PC-3 (cell line): Measurements from ENCODE around the gene AK4. TPM values are rescaled to one million over a fixed set of nuclear protein-coding genes. Genes with fewer than 3 reads are reported as not detected.

ENCODE experiments used
- ATAC-seq: fragments of 200-7000 bp; cut with Tn5 transposase; 2 replicates; pipeline ENCODE4 v1.9.1; 2020; ENCODE audit warnings: mild to moderate bottlenecking, moderate library complexity
- BruUV-seq: library from RNA; stranded (reverse); fragments of 400-500 nt; replicated peaks from 2 replicates; lab custom pipeline; 2021; lab: Mats Ljungman, UMichigan
- CTCF ChIA-PET: fragments of 300-600 bp; sonication (Branson Sonifier 250); formaldehyde crosslinking; loops from one replicate; lab custom pipeline; 2022; ENCODE audit warnings: antibody characterized with exemption; lab: Charles Lee
- POLR2A ChIA-PET: fragments of 300-600 bp; sonication (Branson Sonifier 250); formaldehyde crosslinking; loops from one replicate; lab custom pipeline; 2022; ENCODE audit warnings: antibody characterized with exemption; ENCODE audit not compliant: unreplicated experiment; lab: Charles Lee
- DNase-seq: peaks from one replicate; pipeline ENCODE4 v3.0.0-alpha.2; 2015
- H2AFZ ChIP-seq: fragments of 300-600 bp; sonication (generic); 2 replicates; pipeline ENCODE4 v1.6.0; 2016; ENCODE audit warnings: antibody characterized with exemption, low read length
- H3F3A ChIP-seq: fragments of 300-600 bp; sonication (generic); one replicate; pipeline ENCODE4 v1.6.0; 2017; ENCODE audit warnings: antibody characterized with exemption, low read length, control low read depth, mild to moderate bottlenecking; ENCODE audit not compliant: unreplicated experiment
- H3K27ac ChIP-seq: fragments of 300-600 bp; sonication (generic); 2 replicates; pipeline ENCODE4 v1.5.1; 2016; ENCODE audit warnings: mild to moderate bottlenecking, low read length
- H3K27me3 ChIP-seq: fragments of 300-600 bp; sonication (generic); 2 replicates; pipeline ENCODE4 v1.6.1; 2016; ENCODE audit warnings: low read length, mixed read lengths
- H3K36me3 ChIP-seq: fragments of 300-600 bp; sonication (generic); 2 replicates; pipeline ENCODE4 v1.6.1; 2016; ENCODE audit warnings: low read depth, mixed run types, low read length, mixed read lengths
- H3K4me1 ChIP-seq: fragments of 300-600 bp; sonication (generic); 2 replicates; pipeline ENCODE4 v1.5.1; 2016; ENCODE audit warnings: low read length; ENCODE audit not compliant: insufficient read depth
- H3K4me2 ChIP-seq: fragments of 300-600 bp; sonication (generic); 2 replicates; pipeline ENCODE4 v1.6.0; 2016; ENCODE audit warnings: low read length
- H3K4me3 ChIP-seq: fragments of 300-600 bp; sonication (generic); 2 replicates; pipeline ENCODE4 v1.5.1; 2016; ENCODE audit warnings: mild to moderate bottlenecking, low read length, mixed read lengths
- H3K79me2 ChIP-seq: fragments of 300-600 bp; sonication (generic); 2 replicates; pipeline ENCODE4 v1.6.1; 2017; ENCODE audit warnings: low read length, mixed read lengths
- H3K9ac ChIP-seq: fragments of 300-600 bp; sonication (generic); 2 replicates; pipeline ENCODE4 v1.6.0; 2016; ENCODE audit warnings: mild to moderate bottlenecking, low read length
- H3K9me2 ChIP-seq: fragments of 300-600 bp; sonication (generic); replicated peaks from 2 replicates; pipeline ENCODE4 v1.6.1; 2016; ENCODE audit warnings: mixed run types, low read length, mixed read lengths
- H3K9me3 ChIP-seq: fragments of 300-600 bp; sonication (generic); 2 replicates; pipeline ENCODE4 v1.6.1; 2016; ENCODE audit warnings: low read length, mixed read lengths
- H4K20me1 ChIP-seq: fragments of 300-600 bp; sonication (generic); 2 replicates; pipeline ENCODE4 v1.6.1; 2016; ENCODE audit warnings: low read length, mixed read lengths
- CTCF ChIP-seq: fragments of 300-600 bp; sonication (generic); conservative IDR thresholded peaks from 2 replicates; pipeline ENCODE4 v1.5.1; 2017; ENCODE audit warnings: antibody characterized with exemption, low read depth, mild to moderate bottlenecking, low read length
- EZH2 ChIP-seq: fragments of 300-600 bp; sonication (generic); IDR thresholded peaks from one replicate; pipeline ENCODE4 v1.6.1; 2017; ENCODE audit warnings: antibody characterized with exemption, mild to moderate bottlenecking, low read length; ENCODE audit not compliant: unreplicated experiment
- EZH2phosphoT487 ChIP-seq: fragments of 300-600 bp; sonication (generic); IDR thresholded peaks from 2 replicates; pipeline ENCODE4 v1.6.1; 2018; ENCODE audit warnings: mild to moderate bottlenecking, antibody characterized with exemption, low read length, borderline replicate concordance
- intact Hi-C: fragments of 100-400 bp; cut with micrococcal nuclease; formaldehyde crosslinking; loops from 2 replicates; pipeline ENCODE4 v1.9.0; 2023
- total RNA-seq: library from RNA; depleted of rRNA; stranded (reverse); fragments of >200 nt; gene quantifications from 2 replicates; pipeline ENCODE4 v1.2.3, GENCODE V29; 2014

AK4 gene
- total RNA-seq, 1 experiment from 2014 or later, result 98.9 TPM

- H3K4me2 ChIP-seq, result peak overlapping the region; percentile 68
- no peaks in the 10 kb centered on the region for H3K27me3 ChIP-seq
- peaks cover 13% of the 10 kb centered on the region; the same call in 1 of the 2 replicates for H4K20me1 ChIP-seq
- H3K9ac ChIP-seq, result no peak overlapping the region
- no peak overlapping the region for H3K27ac ChIP-seq
- H3K4me1 ChIP-seq, result peaks cover 60% of the 10 kb centered on the region
- ChIA-PET POLR2A (no interaction called here), CTCF (no interaction called here)
- H2AFZ ChIP-seq, result no peak overlapping the region
- BruUV-seq, result no TSS peak
- TF ChIP-seq EZH2phosphoT487 (no peak), EZH2 (no peak), CTCF (no peak)
- no peaks in the 10 kb centered on the region for H3F3A ChIP-seq
- H3K79me2 ChIP-seq, result peaks cover 96% of the 10 kb centered on the region
- intact Hi-C loops, result no loop called here
- H3K9me2 ChIP-seq, result no peaks in the 10 kb centered on the region
- H3K9me3 ChIP-seq, result no peaks in the 10 kb centered on the region
- DNase-seq (peak; percentile 64), ATAC-seq (peak; percentile 19; the same call in 1 of the 2 replicates)
- no peak overlapping the region for H3K4me3 ChIP-seq
- H3K36me3 ChIP-seq, result no peaks in the 10 kb centered on the region
Measured at GRCh38 chr1:65179148-65179547, 31.1 kb downstream of the AK4 start.

DNA sequence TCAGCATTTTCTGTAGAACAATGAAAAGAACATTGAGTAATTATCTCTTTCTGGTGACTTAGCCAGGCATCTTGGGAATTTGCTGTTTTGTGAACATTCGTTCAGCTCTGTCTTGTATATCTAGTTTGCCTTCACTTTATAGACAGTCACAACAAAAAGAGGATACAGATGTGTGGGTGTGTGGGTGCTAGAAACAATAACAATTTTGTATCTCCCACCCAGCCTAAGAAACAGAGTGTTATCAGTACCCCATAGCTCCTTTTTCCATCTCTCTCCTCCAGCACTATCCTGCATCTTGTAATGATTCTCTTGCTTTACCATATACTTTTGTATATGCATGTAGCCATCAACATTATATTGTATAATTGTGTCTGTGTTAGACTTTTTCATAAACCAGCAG lies 33.0 kb downstream of the AK4 start:
- H2AFZ ChIP-seq, result no peak overlapping the region
- DNase-seq (no peak), ATAC-seq (no peak)
- no TSS peak for BruUV-seq
- intact Hi-C loops, result no loop called here
- H4K20me1 ChIP-seq, result peaks cover 12% of the 10 kb centered on the region; the same call in 1 of the 2 replicates
- no peak overlapping the region for H3K27ac ChIP-seq
- H3F3A ChIP-seq, result no peaks in the 10 kb centered on the region
- TF ChIP-seq EZH2 (no peak), CTCF (no peak), EZH2phosphoT487 (no peak)
- ChIA-PET POLR2A (no interaction called here), CTCF (no interaction called here)
- H3K36me3 ChIP-seq, result no peaks in the 10 kb centered on the region
- no peak overlapping the region for H3K9ac ChIP-seq
- no peak overlapping the region for H3K4me2 ChIP-seq
- no peaks in the 10 kb centered on the region for H3K27me3 ChIP-seq
- H3K4me1 ChIP-seq, result peaks cover 45% of the 10 kb centered on the region
- no peaks in the 10 kb centered on the region for H3K9me3 ChIP-seq
- H3K79me2 ChIP-seq, result peaks cover 95% of the 10 kb centered on the region
- H3K4me3 ChIP-seq, result no peak overlapping the region
- no peaks in the 10 kb centered on the region for H3K9me2 ChIP-seq

- POLR2A ChIA-PET, result no interaction called here
- ATAC-seq (peak; percentile 64), DNase-seq (peak; percentile 21)
- H2AFZ ChIP-seq, result no peak overlapping the region
- peaks cover 17% of the 10 kb centered on the region; the same call in 1 of the 2 replicates for H4K20me1 ChIP-seq
- no peaks in the 10 kb centered on the region for H3K9me3 ChIP-seq
- no TSS peak for BruUV-seq
- H3K27ac ChIP-seq, result no peak overlapping the region
- intact Hi-C loops, result no loop called here
- H3F3A ChIP-seq, result no peaks in the 10 kb centered on the region
- CTCF ChIA-PET, result interaction anchor here (0.6 kb wide), 1 partner anchor 238 kb away, joined by 3 read pairs; the partner anchor contains the start of genes LEPR and LEPROT
- peaks cover 27% of the 10 kb centered on the region for H3K4me1 ChIP-seq
- H3K79me2 ChIP-seq, result peaks cover 97% of the 10 kb centered on the region
- H3K9me2 ChIP-seq, result no peaks in the 10 kb centered on the region
- no peak overlapping the region for H3K4me3 ChIP-seq
- no peak overlapping the region for H3K9ac ChIP-seq
- H3K27me3 ChIP-seq, result no peaks in the 10 kb centered on the region
- H3K36me3 ChIP-seq, result no peaks in the 10 kb centered on the region
- no peak overlapping the region for H3K4me2 ChIP-seq
- TF ChIP-seq CTCF, result no peak
- no peak for TF ChIP-seq EZH2phosphoT487
- TF ChIP-seq EZH2, result no peak
Measured at GRCh38 chr1:65182658-65183268, 34.8 kb downstream of the AK4 start.
